ENCODE data around the gene UNK.

The UNK gene

GRCh38 chr17:75817571-75817970, 33.0 kb downstream of the UNK start:
- no peak for ATAC-seq
- no peak for TF ChIP-seq PPARA (CRISPR knock-in tag; IDR thresholded peaks at IDR 0.05; ENCODE audit: borderline replicate concordance)
- no peak for TF ChIP-seq GLIS3 (CRISPR knock-in tag; IDR thresholded peaks at IDR 0.05)
- no peak for TF ChIP-seq TSHZ2 (CRISPR knock-in tag; IDR thresholded peaks at IDR 0.05)
- no peak for TF ChIP-seq CSRNP3 (CRISPR knock-in tag; IDR thresholded peaks at IDR 0.05)
- no peak for TF ChIP-seq ZNF8 (CRISPR knock-in tag; IDR thresholded peaks at IDR 0.05)
- TF ChIP-seq ESRRG (CRISPR knock-in tag; IDR thresholded peaks at IDR 0.05): no peak
- no peak for TF ChIP-seq TCF4 (CRISPR knock-in tag; IDR thresholded peaks at IDR 0.05; ENCODE audit: borderline replicate concordance)
- no peak for TF ChIP-seq CSDC2 (CRISPR knock-in tag; IDR thresholded peaks at IDR 0.05)
- no peak for TF ChIP-seq TOX (CRISPR knock-in tag; IDR thresholded peaks at IDR 0.05; ENCODE audit: borderline replicate concordance)
- TF ChIP-seq PATZ1 (CRISPR knock-in tag; IDR thresholded peaks at IDR 0.05; ENCODE audit: borderline replicate concordance): no peak
- no peak for TF ChIP-seq ZFP30 (CRISPR knock-in tag; IDR thresholded peaks at IDR 0.05)
- no peak for TF ChIP-seq ISL1 (CRISPR knock-in tag; IDR thresholded peaks at IDR 0.05)
- no peak for TF ChIP-seq ZNF70 (CRISPR knock-in tag; IDR thresholded peaks at IDR 0.05)

GRCh38 chr17:75818326-75818885, 33.8 kb downstream of the UNK start:
- no peak for ATAC-seq
- TF ChIP-seq CSDC2 (CRISPR knock-in tag; IDR thresholded peaks at IDR 0.05): no peak

GRCh38 chr17:75819116-75819515, 34.5 kb downstream of the UNK start:
- TF ChIP-seq ZC3H10 (CRISPR knock-in tag; IDR thresholded peaks at IDR 0.05): no peak
- no peak for TF ChIP-seq ZFP30 (CRISPR knock-in tag; IDR thresholded peaks at IDR 0.05)
- no peak for TF ChIP-seq ISL1 (CRISPR knock-in tag; IDR thresholded peaks at IDR 0.05)
- no peak for TF ChIP-seq ARNTL (CRISPR knock-in tag; IDR thresholded peaks at IDR 0.05; ENCODE audit: borderline replicate concordance, low read depth)
- no peak for TF ChIP-seq ZFP3 (CRISPR knock-in tag; IDR thresholded peaks at IDR 0.05)
- TF ChIP-seq TOX (CRISPR knock-in tag; IDR thresholded peaks at IDR 0.05; ENCODE audit: borderline replicate concordance): no peak
- TF ChIP-seq TCF4 (CRISPR knock-in tag; IDR thresholded peaks at IDR 0.05; ENCODE audit: borderline replicate concordance): no peak
- no peak for TF ChIP-seq SNAI2 (CRISPR knock-in tag; IDR thresholded peaks at IDR 0.05)
- TF ChIP-seq ZNF70 (CRISPR knock-in tag; IDR thresholded peaks at IDR 0.05): no peak
- TF ChIP-seq POU6F1 (CRISPR knock-in tag; IDR thresholded peaks at IDR 0.05; ENCODE audit: borderline replicate concordance, low read depth): no peak
- no peak for TF ChIP-seq ZNF565 (CRISPR knock-in tag; conservative IDR thresholded peaks at IDR 0.05; ENCODE audit: low read depth)
- TF ChIP-seq ZNF8 (CRISPR knock-in tag; IDR thresholded peaks at IDR 0.05): no peak
- ATAC-seq: no peak

GRCh38 chr17:75819678-75820077, 35.1 kb downstream of the UNK start:
- no peak for ATAC-seq
- TF ChIP-seq RARB (CRISPR knock-in tag; IDR thresholded peaks at IDR 0.05) (no peak), PATZ1 (CRISPR knock-in tag; IDR thresholded peaks at IDR 0.05; ENCODE audit: borderline replicate concordance) (no peak), POU6F1 (CRISPR knock-in tag; IDR thresholded peaks at IDR 0.05; ENCODE audit: borderline replicate concordance, low read depth) (no peak), CSDC2 (CRISPR knock-in tag; IDR thresholded peaks at IDR 0.05) (no peak), TOX (CRISPR knock-in tag; IDR thresholded peaks at IDR 0.05; ENCODE audit: borderline replicate concordance) (no peak), PPARA (CRISPR knock-in tag; IDR thresholded peaks at IDR 0.05; ENCODE audit: borderline replicate concordance) (no peak), ZFP30 (CRISPR knock-in tag; IDR thresholded peaks at IDR 0.05) (no peak), CREB5 (CRISPR knock-in tag; IDR thresholded peaks at IDR 0.05; ENCODE audit: low read depth) (no peak), CSRNP3 (CRISPR knock-in tag; IDR thresholded peaks at IDR 0.05) (no peak)

Measured in SK-N-SH treated with all-trans-retinoic acid at 6 μM for 48 hours (cell line).